H1 (cell line): ENCODE measurements around the gene ACTN4. TPM values are rescaled to one million over a fixed set of nuclear protein-coding genes. Genes with fewer than 3 reads are reported as not detected.

Experiments used
- BCL11A ChIP-seq, 2 experiments: IDR thresholded peaks; one replicate each; pipeline ENCODE4 v1.6.1; 2011; ENCODE audit warnings: low read depth in 2 of 2, low read length in 2 of 2, mild to moderate bottlenecking in 2 of 2
- BRCA1 ChIP-seq: IDR thresholded peaks from 2 replicates; pipeline ENCODE4 v1.6.1; 2012; ENCODE audit warnings: low read depth, low read length, improper control_type of control experiment
- GABPA ChIP-seq: IDR thresholded peaks from 2 replicates; pipeline ENCODE4 v1.6.1; 2011; ENCODE audit warnings: mild to moderate bottlenecking, low read length, moderate library complexity, borderline replicate concordance; ENCODE audit not compliant: insufficient read depth
- HDAC6 ChIP-seq: IDR thresholded peaks from one replicate; pipeline ENCODE4 v1.7.1; 2012; ENCODE audit warnings: low read depth, mild to moderate bottlenecking, inconsistent platforms, low read length, moderate library complexity
- KDM4A ChIP-seq: IDR thresholded peaks from one replicate; pipeline ENCODE4 v1.7.1; 2012; ENCODE audit warnings: low read depth, mild to moderate bottlenecking, moderate library complexity, low read length, inconsistent platforms; ENCODE audit not compliant: severe bottlenecking
- USF2 ChIP-seq: IDR thresholded peaks from 2 replicates; pipeline ENCODE4 v1.6.1; 2011; ENCODE audit warnings: low read length, improper control_type of control experiment
- polyA plus RNA-seq, 7 experiments: library from polyadenylated mRNA; depleted of rRNA in 3 of 7; stranded (reverse) in 5 of 7; unstranded in 2 of 7; fragments of >200 nt in 5 of 7; fragments of 200-250 nt in 2 of 7; gene quantifications; 1 replicate in 5 of 7; 2 replicates in 1 of 7; 4 replicates in 1 of 7; pipeline versions ENCODE4 v1.2.1 to v1.2.3, GENCODE V29; 2011 to 2013; ENCODE audit warnings: missing spikeins in 2 of 7, mixed read lengths in 2 of 7
- total RNA-seq: library from RNA; stranded (reverse); fragmentation: NEBNext Ultra II Directional; extraction: Animal tissue kit (Norgen Biotek cat#: 25700); gene quantifications from 2 replicates; pipeline ENCODE4 v1.2.1, GENCODE V29; 2021

Gene ACTN4
- total and polyA plus RNA-seq, 2 of the 8 experiments (the other 6 are each of a cell fraction or from before 2014, with no cell fraction given) = 211 to 520 TPM

GRCh38 chr19:38739440-38740256 lies 92.2 kb downstream of the ACTN4 start (continued):
- TF ChIP-seq USF2 (no peak), HDAC6 (no peak), KDM4A (no peak), BCL11A (IDR thresholded peaks at IDR 0.05; ENCODE audit: low read depth in 2 of 2, low read length in 2 of 2) (no peak), BRCA1 (no peak), GABPA (no peak)
